ENCODE results near the gene CD46.
"Not testable (repeated sequence)": the region's sequence is repeated elsewhere in the genome, so short reads cannot be mapped to it uniquely, and the experiment has no call there.

CD46 gene

DNA sequence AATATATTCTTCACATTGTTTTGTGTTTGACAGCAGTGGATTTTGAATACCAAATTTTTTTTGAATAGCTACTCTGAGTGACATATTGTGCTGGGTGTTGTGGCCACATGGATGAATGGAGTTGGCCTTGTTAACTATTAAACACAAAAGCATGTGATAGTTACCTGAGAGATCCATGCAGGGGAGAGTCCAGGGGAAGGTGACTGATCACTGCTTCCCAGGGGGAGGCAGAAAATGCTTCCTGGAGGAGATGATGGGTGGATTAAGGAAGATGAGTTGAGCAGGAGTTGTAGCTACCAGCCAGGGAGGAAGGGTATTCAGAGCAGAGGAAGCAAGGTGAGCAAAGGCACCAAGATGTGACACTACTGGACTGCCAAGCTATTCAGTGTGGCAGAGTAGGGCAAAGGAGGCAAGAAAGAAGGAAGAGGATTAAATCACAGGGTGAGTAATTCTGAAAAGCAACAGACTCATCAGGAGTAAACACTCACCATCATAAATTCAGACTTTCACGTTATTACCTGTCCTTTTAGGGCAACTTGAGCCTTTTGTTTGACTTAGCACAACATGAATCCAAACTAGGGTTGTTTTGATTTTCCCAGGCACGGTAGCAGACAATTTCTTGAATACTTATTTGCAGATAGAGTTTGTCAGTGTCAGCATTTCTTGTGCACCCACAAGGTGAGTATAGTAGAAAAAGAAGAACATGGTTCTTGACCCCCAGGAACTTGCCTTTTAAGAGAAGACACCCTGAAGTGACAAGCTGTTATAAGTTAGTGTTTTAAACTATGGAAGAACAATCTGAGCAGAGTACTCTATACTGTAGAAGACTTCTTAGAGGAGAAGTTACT, 4.2 kb downstream of the CD46 start:
- DNase-seq (ENCODE audit: insufficient read length, low spot score) (no peak), FAIRE-seq (no peak)

DNA sequence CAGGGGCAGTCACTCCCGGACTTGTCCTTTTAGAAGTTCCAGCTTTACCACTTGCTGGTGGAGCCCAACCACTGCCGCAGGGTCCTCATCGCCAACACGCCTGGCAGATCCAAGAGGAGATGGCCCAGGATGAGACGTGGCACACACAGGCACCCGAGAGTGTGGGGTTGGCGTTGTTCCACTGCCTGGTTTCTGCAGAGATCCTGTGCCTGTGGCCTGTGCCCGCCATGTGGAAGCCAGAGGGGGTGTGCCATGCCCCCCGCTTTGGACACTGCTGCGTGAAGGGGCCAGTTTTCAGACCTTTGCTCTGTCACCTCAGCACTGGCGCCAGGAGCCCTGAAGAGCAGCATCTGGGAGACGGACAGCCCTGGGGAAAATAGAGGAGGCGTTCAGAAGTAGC, 10.8 kb downstream of the CD46 start:
- no peak for DNase-seq (ENCODE audit: insufficient read length, low spot score)
- no peak for FAIRE-seq
- TF ChIP-seq, protein P1, sequence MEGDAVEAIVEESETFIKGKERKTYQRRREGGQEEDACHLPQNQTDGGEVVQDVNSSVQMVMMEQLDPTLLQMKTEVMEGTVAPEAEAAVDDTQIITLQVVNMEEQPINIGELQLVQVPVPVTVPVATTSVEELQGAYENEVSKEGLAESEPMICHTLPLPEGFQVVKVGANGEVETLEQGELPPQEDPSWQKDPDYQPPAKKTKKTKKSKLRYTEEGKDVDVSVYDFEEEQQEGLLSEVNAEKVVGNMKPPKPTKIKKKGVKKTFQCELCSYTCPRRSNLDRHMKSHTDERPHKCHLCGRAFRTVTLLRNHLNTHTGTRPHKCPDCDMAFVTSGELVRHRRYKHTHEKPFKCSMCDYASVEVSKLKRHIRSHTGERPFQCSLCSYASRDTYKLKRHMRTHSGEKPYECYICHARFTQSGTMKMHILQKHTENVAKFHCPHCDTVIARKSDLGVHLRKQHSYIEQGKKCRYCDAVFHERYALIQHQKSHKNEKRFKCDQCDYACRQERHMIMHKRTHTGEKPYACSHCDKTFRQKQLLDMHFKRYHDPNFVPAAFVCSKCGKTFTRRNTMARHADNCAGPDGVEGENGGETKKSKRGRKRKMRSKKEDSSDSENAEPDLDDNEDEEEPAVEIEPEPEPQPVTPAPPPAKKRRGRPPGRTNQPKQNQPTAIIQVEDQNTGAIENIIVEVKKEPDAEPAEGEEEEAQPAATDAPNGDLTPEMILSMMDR (IDR thresholded peaks at IDR 0.05; ENCODE audit: insufficient read depth, missing control alignments), result no peak

More for the DNA sequence above, 4.2 kb downstream of the CD46 start:
- TF ChIP-seq, protein P1 (IDR thresholded peaks at IDR 0.05; ENCODE audit: insufficient read depth, missing control alignments), result no peak

DNA sequence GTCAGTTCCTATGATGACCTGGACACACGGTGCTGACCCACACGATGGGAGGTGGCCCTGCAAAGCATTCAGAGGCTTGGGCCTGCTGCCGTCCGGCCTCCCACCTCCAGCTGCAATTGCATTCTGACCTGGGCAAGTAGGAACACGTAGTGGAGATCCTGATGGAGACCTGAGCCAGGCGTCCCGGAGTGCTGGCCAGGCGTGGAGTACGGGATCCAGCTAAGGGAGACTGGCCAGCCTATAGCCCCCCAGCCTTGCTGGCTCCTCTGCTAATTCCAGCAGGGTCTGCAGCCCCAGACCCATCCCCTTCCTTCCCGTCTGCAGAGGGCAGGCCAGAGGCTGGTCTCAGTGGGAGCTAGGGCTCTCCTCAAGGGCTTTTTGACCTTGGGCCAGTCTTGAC, 11.2 kb downstream of the CD46 start:
- FAIRE-seq (no peak), DNase-seq (ENCODE audit: insufficient read length, low spot score) (no peak)
- TF ChIP-seq, protein P1 (IDR thresholded peaks at IDR 0.05; ENCODE audit: insufficient read depth, missing control alignments), result no peak

DNA sequence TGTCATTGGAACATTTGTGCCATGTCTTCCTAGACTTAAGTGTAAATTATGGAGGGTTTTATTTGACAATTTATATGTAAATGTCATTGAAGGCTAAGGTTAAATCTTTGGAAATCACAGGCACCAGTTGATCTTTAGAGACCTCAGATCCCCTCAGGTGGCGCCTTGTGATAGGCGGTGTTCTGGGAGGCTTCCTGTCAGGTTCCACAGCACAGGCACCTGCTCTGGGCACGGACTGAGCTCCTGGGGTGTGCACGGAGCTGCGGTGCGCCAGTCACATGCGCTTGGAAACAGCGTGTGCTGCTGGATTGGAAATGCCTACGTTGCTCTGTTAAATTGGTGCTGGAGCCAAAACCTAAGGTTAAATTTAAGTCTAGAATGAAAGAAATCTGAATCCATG, 12.1 kb downstream of the CD46 start:
- TF ChIP-seq, protein P1 (IDR thresholded peaks at IDR 0.05; ENCODE audit: insufficient read depth, missing control alignments), result no peak
- no peak for DNase-seq (ENCODE audit: insufficient read length, low spot score)
- FAIRE-seq, result no peak

DNA sequence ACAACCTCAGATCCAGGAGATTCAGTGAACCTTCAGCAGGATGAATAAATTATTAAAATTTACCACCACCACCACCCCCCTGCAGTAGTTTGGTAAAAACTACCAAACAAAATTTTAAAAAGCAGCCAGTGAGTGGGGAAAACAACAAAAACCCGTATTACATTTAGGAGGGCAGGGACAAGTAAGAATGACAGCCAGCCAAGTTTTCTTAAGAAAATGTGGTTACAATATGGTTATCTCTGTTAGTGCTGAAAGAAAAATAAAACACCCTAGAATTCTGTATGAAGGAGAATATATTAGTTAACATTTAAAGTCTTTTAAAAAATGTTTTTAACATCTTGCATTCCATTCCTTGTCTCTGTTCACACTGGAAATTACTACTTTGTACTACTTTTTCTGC, 14.7 kb downstream of the CD46 start:
- DNase-seq (ENCODE audit: insufficient read length, low spot score) (no peak), FAIRE-seq (no peak)
- TF ChIP-seq, protein P1 (IDR thresholded peaks at IDR 0.05; ENCODE audit: insufficient read depth, missing control alignments), result no peak

DNA sequence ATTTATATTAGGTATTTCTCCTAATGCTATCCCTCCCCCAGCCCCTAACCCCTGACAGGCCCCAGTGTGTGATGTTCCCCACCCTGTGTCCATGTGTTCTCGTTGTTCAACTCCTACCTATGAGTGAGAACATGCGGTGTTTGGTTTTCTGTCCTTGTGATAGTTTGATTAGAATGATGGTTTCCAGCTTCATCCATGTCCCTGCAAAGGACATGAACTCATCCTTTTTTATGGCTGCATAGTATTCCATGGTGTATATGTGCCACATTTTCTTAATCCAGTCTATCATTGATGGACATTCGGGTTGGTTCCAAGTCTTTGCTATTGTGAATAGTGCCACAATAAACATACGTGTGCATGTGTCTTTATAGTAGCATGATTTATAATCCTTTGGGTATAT, 18.7 kb downstream of the CD46 start:
- DNase-seq (ENCODE audit: insufficient read length, low spot score); FAIRE-seq: not testable (repeated sequence)

DNA sequence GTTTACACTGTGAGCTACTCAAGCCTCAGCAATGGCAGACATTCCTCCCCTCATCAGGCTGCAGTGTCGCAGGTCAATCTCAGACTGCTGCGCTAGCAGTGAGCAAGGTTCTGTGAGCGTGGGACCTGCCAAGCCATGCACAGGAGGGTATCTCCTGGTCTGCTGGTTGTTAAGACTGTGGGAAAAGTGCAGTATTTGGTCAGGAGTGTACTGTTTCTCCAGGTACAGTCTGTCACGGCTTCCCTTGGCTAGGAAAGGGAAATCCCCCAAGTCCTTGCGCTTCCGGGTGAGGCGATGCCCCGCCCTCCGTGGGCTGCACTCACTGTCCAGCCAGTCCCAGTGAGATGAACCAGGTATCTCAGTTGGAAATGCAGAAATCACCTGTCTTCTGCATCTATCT, 24.2 kb downstream of the CD46 start:
- FAIRE-seq; DNase-seq (ENCODE audit: insufficient read length, low spot score): not testable (repeated sequence)

DNA sequence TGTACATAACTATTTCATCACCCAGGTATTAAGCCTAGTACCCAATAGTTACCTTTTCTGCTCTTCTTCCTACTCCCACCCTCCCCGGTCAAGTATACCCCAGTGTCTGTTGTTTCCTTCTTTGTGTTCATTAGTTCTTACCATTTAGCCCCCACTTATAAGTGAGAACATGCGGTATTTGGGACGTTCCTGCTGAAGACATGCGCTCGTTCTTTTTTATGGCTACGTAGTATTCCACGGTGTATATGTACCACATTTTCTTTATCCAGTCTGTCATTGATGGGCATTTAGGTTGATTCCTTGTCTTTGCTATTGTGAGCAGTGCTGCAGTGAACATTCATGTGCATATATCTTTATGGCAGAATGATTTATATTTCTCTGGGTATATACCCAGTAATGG, 25.6 kb downstream of the CD46 start:
- not testable (repeated sequence) for FAIRE-seq; DNase-seq (ENCODE audit: insufficient read length, low spot score)

DNA sequence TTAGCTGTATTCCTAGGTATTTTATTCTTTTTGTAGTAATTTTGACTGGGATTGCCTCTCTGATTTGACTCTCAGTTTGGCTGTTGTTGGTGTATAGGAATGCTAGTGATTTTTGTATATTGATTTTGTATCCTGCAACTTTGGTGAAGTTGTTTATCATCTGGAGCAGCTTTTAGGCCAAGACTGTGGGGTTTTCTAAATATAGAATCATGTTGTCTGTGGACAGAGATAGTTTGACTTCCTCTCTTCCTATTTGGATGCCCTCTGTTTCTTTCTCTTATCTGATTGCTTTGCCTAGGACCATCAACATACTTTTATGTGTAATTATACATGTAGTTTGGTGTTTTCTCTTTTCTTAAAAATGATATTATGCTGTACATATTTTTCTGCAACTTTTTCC, 27.2 kb downstream of the CD46 start:
- no peak for DNase-seq (ENCODE audit: insufficient read length, low spot score)
- TF ChIP-seq, protein P1 (IDR thresholded peaks at IDR 0.05; ENCODE audit: insufficient read depth, missing control alignments), result no peak
- peak; percentile 35 for FAIRE-seq

Data from D721Med (cell line).